Coronary artery (tissue), 2 donors: ENCODE measurements around the gene ZBTB44.
"Not testable (repeated sequence)": the region's sequence is repeated elsewhere in the genome, so short reads cannot be mapped to it uniquely, and the experiment has no call there.

Source experiments
- DNase-seq: peaks from one replicate; pipeline ENCODE4 v3.0.0-alpha.2; 2017; ENCODE audit warnings: low spot score
- H3K27ac ChIP-seq, 2 donors: fragments of 200-600 bp; sonication (generic); one replicate each; pipeline ENCODE4 v1.5.1; 2016 to 2019
- H3K4me3 ChIP-seq: fragments of 200-600 bp; sonication (generic); 2 replicates; pipeline ENCODE4 v1.5.1; 2016; ENCODE audit warnings: mild to moderate bottlenecking, moderate library complexity
- CTCF ChIP-seq: fragments of 200-600 bp; sonication (generic); IDR thresholded peaks from one replicate; pipeline ENCODE4 v1.5.1; 2019; ENCODE audit warnings: antibody characterized with exemption

The ZBTB44 gene

GRCh38 chr11:130194241-130195023 lies 120.3 kb downstream of the ZBTB44 start:
- DNase-seq: no peak
- H3K4me3 ChIP-seq: no peak overlapping the region
- H3K27ac ChIP-seq: no peak overlapping the region
- TF ChIP-seq CTCF: no peak

- not testable (repeated sequence) for DNase-seq, H3K27ac ChIP-seq, H3K4me3 ChIP-seq
Measured at GRCh38 chr11:130193551-130193950, 121.2 kb downstream of the ZBTB44 start.

GRCh38 chr11:130192845-130193267 lies 121.9 kb downstream of the ZBTB44 start:
- Histone ChIP-seq H3K27ac (no peak overlapping the region), H3K4me3 (no peak overlapping the region)
- no peak for DNase-seq
- TF ChIP-seq CTCF: no peak

- H3K27ac ChIP-seq: no peak overlapping the region
- no peak overlapping the region for H3K4me3 ChIP-seq
- TF ChIP-seq CTCF: no peak
- DNase-seq: no peak
Measured at GRCh38 chr11:130191896-130192295, 122.8 kb downstream of the ZBTB44 start.

GRCh38 chr11:130190371-130190881 lies 124.3 kb downstream of the ZBTB44 start:
- no peak for DNase-seq
- TF ChIP-seq CTCF: no peak
- H3K27ac ChIP-seq: no peak overlapping the region
- no peak overlapping the region for H3K4me3 ChIP-seq

- H3K4me3 ChIP-seq: no peak overlapping the region
- H3K27ac ChIP-seq: no peak overlapping the region
- no peak for TF ChIP-seq CTCF
- no peak for DNase-seq
Measured at GRCh38 chr11:130189492-130190210, 125.1 kb downstream of the ZBTB44 start.

- TF ChIP-seq CTCF: no peak
- H3K4me3 ChIP-seq: no peak overlapping the region
- H3K27ac ChIP-seq: no peak overlapping the region
- no peak for DNase-seq
Measured at GRCh38 chr11:130188585-130189347, 126.0 kb downstream of the ZBTB44 start.
